NT2/D1 (cell line): Measurements from ENCODE around the gene DOCK1.

Experiments
- SUZ12 ChIP-seq: IDR thresholded peaks from 2 replicates; pipeline ENCODE4 v1.6.1; 2011; ENCODE audit not compliant: insufficient read length, insufficient read depth; ENCODE audit errors: extremely low read depth
- YY1 ChIP-seq: IDR thresholded peaks from 2 replicates; pipeline ENCODE4 v1.6.1; 2011; ENCODE audit not compliant: insufficient read length, insufficient read depth
- ZNF274 ChIP-seq: IDR thresholded peaks from 2 replicates; pipeline ENCODE4 v1.6.1; 2011; ENCODE audit warnings: mild to moderate bottlenecking, low read depth, low read length

DNA sequence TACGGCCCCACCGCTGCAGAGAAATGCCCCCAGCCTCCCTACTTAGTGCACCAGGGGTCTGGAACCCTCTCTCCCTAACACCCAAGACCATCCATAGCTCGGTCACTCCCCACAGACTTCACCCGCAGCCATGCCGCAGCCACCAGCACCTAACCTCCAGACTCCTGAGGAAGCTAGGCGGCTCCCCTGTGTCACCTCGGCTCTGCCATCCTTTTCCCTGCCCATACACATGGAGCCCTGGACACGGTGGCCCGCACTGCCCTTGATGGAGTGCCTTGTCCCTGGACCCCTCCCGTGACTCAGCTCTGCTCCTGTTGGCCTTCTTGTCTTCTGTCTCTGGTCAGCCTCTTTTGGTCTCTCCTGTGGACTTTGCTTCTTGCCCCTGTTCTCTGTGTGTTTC lies 183.7 kb downstream of the DOCK1 start:
- no peak for TF ChIP-seq ZNF274
- TF ChIP-seq YY1: no peak
- TF ChIP-seq SUZ12: no peak
